K562 (cell line): Measurements from ENCODE around the gene TTC28. TPM values are rescaled to one million over a fixed set of nuclear protein-coding genes. Genes with fewer than 3 reads are reported as not detected.

Experiments used
- ATAC-seq: fragments of 200-7000 bp; cut with Tn5 transposase; 3 replicates; pipeline ENCODE4 v1.9.1; 2020; ENCODE audit warnings: moderate library complexity
- BruUV-seq: library from RNA; stranded (reverse); fragments of 400-500 nt; replicated peaks from 2 replicates; lab custom pipeline; 2021; lab: Mats Ljungman, UMichigan
- CTCF ChIA-PET: fragments of 300-600 bp; formaldehyde crosslinking; extraction: SDS; loops from one replicate; lab custom pipeline; 2021; ENCODE audit warnings: low intra/inter-chr PET ratio; lab: Yijun Ruan, JAX
- POLR2A ChIA-PET: fragments of 300-600, 350-650 bp; sonication (Branson Sonifier 250); formaldehyde crosslinking; extraction: SDS; loops from one replicate; lab custom pipeline; 2021; ENCODE audit warnings: antibody characterized with exemption, inconsistent platforms; lab: Yijun Ruan, JAX
- DNase-seq, 4 experiments: peaks; one replicate each; pipeline versions ENCODE4 v3.0.0 to v3.0.0-alpha.2; 2011 to 2018; ENCODE audit warnings: low spot score in 3 of 4, mixed read lengths in 3 of 4; ENCODE audit errors: extremely low read depth in 1 of 4
- FAIRE-seq: peaks from 2 replicates; lab custom pipeline; 2011; peaks lifted over from hg19 to GRCh38; lab: Jason Lieb, UNC
- H2AFZ ChIP-seq: 2 replicates; pipeline ENCODE4 v1.6.0; 2011; ENCODE audit warnings: low read depth, low read length, control low read depth, inconsistent platforms
- H3K27ac ChIP-seq: fragments of 200-600 bp; 3 replicates; pipeline ENCODE4 v1.8.0; 2011; ENCODE audit warnings: low read depth, mild to moderate bottlenecking, control low read depth, inconsistent platforms, low read length, moderate library complexity, mixed read lengths; ENCODE audit errors: extremely low read depth
- H3K27me3 ChIP-seq, 2 experiments: fragments of 300-600 bp in 1 of 2; 2 replicates in 1 of 2; 3 replicates in 1 of 2; pipeline versions ENCODE4 v1.6.0 to v1.8.0; 2011; ENCODE audit warnings: inconsistent platforms in 2 of 2, low read length in 2 of 2, mild to moderate bottlenecking in 1 of 2, mixed read lengths in 1 of 2, moderate library complexity in 1 of 2; ENCODE audit not compliant: control insufficient read depth in 2 of 2, insufficient read depth in 2 of 2
- H3K36me3 ChIP-seq: fragments of 300-600 bp; 3 replicates; pipeline ENCODE4 v1.8.0; 2011; ENCODE audit warnings: mild to moderate bottlenecking, low read length, inconsistent platforms; ENCODE audit not compliant: control insufficient read depth, insufficient read depth
- H3K4me1 ChIP-seq, 2 experiments: fragments of 200-600 bp in 1 of 2; replicated peaks in 1 of 2; 2 replicates in 1 of 2; 3 replicates in 1 of 2; pipeline versions ENCODE4 v1.5.1 to v1.8.0; 2011; ENCODE audit warnings: inconsistent platforms in 2 of 2, low read length in 2 of 2, mild to moderate bottlenecking in 1 of 2, mixed read lengths in 1 of 2, moderate library complexity in 1 of 2; ENCODE audit not compliant: control insufficient read depth in 2 of 2, insufficient read depth in 2 of 2
- H3K4me2 ChIP-seq: 2 replicates; pipeline ENCODE4 v1.6.1; 2011; ENCODE audit warnings: low read length, control low read depth, inconsistent platforms, mixed read lengths; ENCODE audit not compliant: insufficient read depth
- H3K4me3 ChIP-seq: fragments of 200-600 bp; sonication (generic), shearing (Covaris generic); 2 replicates; pipeline ENCODE4 v1.5.1; 2016; ENCODE audit warnings: control low read depth, inconsistent platforms
- H3K79me2 ChIP-seq: fragments of 200-600 bp; 3 replicates; pipeline ENCODE4 v1.8.0; 2011; ENCODE audit warnings: low read length, inconsistent platforms; ENCODE audit not compliant: control insufficient read depth, insufficient read depth
- H3K9ac ChIP-seq, 2 experiments: 2 replicates each; pipeline versions ENCODE4 v1.6.0 to v1.6.1; 2011; ENCODE audit warnings: low read depth in 2 of 2, low read length in 2 of 2, control low read depth in 1 of 2, inconsistent platforms in 1 of 2, mild to moderate bottlenecking in 1 of 2, mixed read lengths in 1 of 2; ENCODE audit not compliant: insufficient read depth in 1 of 2
- H3K9me1 ChIP-seq: one replicate; pipeline ENCODE4 v1.6.0; 2011; ENCODE audit warnings: inconsistent platforms, mild to moderate bottlenecking, low read length, moderate library complexity; ENCODE audit not compliant: control insufficient read depth, insufficient read depth
- H3K9me3 ChIP-seq: replicated peaks from 2 replicates; pipeline ENCODE4 v1.5.1; 2011; ENCODE audit warnings: low read depth, low read length, inconsistent platforms; ENCODE audit not compliant: control insufficient read depth, insufficient read depth
- H4K20me1 ChIP-seq: replicated peaks from 2 replicates; pipeline ENCODE4 v1.6.1; 2011; ENCODE audit warnings: low read length, inconsistent platforms, mixed read lengths; ENCODE audit not compliant: control insufficient read depth, insufficient read depth
- ATF1 ChIP-seq, 2 experiments: fragments of 450-650 bp in 1 of 2; IDR thresholded peaks; 2 replicates each; pipeline ENCODE4 v1.6.1; 2016; ENCODE audit warnings: missing compliant biosample characterization in 1 of 2, missing genetic modification characterization in 1 of 2
- MAZ ChIP-seq, 2 experiments: fragments of 450-650 bp in 1 of 2; sonication (generic) in 1 of 2; formaldehyde crosslinking; IDR thresholded peaks in 1 of 2; conservative IDR thresholded peaks in 1 of 2; 2 replicates each; pipeline versions ENCODE4 v1.4.0 to v1.5.0; 2020; ENCODE audit warnings: mild to moderate bottlenecking in 1 of 2, missing genetic modification reagents in 1 of 2
- MGA ChIP-seq: fragments of 450-650 bp; IDR thresholded peaks from 2 replicates; pipeline ENCODE4 v1.6.1; 2016; ENCODE audit warnings: mild to moderate bottlenecking, moderate library complexity
- POLR2G ChIP-seq: fragments of 200-400 bp; formaldehyde crosslinking; IDR thresholded peaks from 2 replicates; pipeline ENCODE4 v1.6.1; 2017; ENCODE audit warnings: low read depth, mild to moderate bottlenecking, antibody characterized with exemption, low read length, moderate library complexity
- SMAD4 ChIP-seq: fragments of 250-450 bp; sonication (Bioruptor Pico); conservative IDR thresholded peaks from 2 replicates; pipeline ENCODE4 v1.8.0; 2021; ENCODE audit warnings: inconsistent platforms, mild to moderate bottlenecking, moderate library complexity
- ZFX ChIP-seq: sonication (generic); formaldehyde crosslinking; IDR thresholded peaks from 2 replicates; pipeline ENCODE4 v1.8.0; 2022; ENCODE audit warnings: mild to moderate bottlenecking, missing genetic modification reagents, moderate library complexity
- ZNF197 ChIP-seq: fragments of 200-800 bp; sonication (Bioruptor generic); IDR thresholded peaks from 2 replicates; pipeline ENCODE4 v1.6.1; 2016; ENCODE audit warnings: low read depth, missing genetic modification characterization, missing compliant biosample characterization
- WGBS: fragments of 100-300 bp; shearing (Covaris generic); methylation state at CpG from one replicate; pipeline ENCODE4 v1.1.6; 2016; ENCODE audit warnings: low coverage, mixed read lengths; ENCODE audit not compliant: insufficient coverage; ENCODE audit errors: missing lambda C conversion rate; 5-methylcytosine and 5-hydroxymethylcytosine counted together
- in situ Hi-C: fragments of 300-500 bp; cut with MboI; formaldehyde crosslinking; loops from 4 replicates; pipeline ENCODE4 v1.15.0; 2018; ENCODE audit warnings: inconsistent platforms, mixed read lengths
- intact Hi-C: fragments of 100-400 bp; cut with micrococcal nuclease; formaldehyde crosslinking; loops from 2 replicates; pipeline ENCODE4 v1.14.2; 2022
- polyA plus RNA-seq, 8 experiments: library from polyadenylated mRNA; depleted of rRNA in 4 of 8; stranded (reverse) in 5 of 8; unstranded in 3 of 8; fragments of >200 nt; fragmentation: Nextera tagmentation in 2 of 8; fragmentation: Illumina TruSeq in 1 of 8; extraction: Ambion mirVana in 2 of 8; extraction: Trizol in 1 of 8; gene quantifications; 2 replicates each; pipeline versions ENCODE4 v1.2.1 to v1.2.3, GENCODE V29; 2011 to 2014; ENCODE audit warnings: inconsistent platforms in 1 of 8, missing spikeins in 1 of 8
- total RNA-seq, 7 experiments: library from RNA; depleted of rRNA in 6 of 7; stranded (reverse); fragments of >200 nt in 6 of 7; fragmentation: Illumina TruSeq in 2 of 7; extraction: Trizol in 2 of 7; gene quantifications; 2 replicates each; pipeline versions ENCODE4 v1.2.1 to v1.2.3, GENCODE V29; 2011 to 2021; ENCODE audit warnings: low replicate concordance in 1 of 7
- TF ChIP-seq, protein P1 (sequence below): sonication (generic); formaldehyde crosslinking; IDR thresholded peaks from 2 replicates; pipeline ENCODE4 v1.8.0; 2023; ENCODE audit warnings: mild to moderate bottlenecking, missing genetic modification reagents

TTC28 gene
- total and polyA plus RNA-seq, 9 of the 15 experiments (the other 6 are each of a cell fraction or from before 2014, with no cell fraction given): 0.22 to 10.7 (median 3.1) TPM

GRCh38 chr22:28442264-28442710 is 237.4 kb downstream of the TTC28 start:
- H3K27me3 ChIP-seq: no peaks in the 10 kb centered on the region
- BruUV-seq: no TSS peak
- CTCF ChIA-PET: interaction anchor here (0.6 to 1.2 kb wide), 5 partner anchors 189 to 557 kb away, joined by 3 to 4 read pairs (median 3); no protein-coding TSS in a partner anchor
- intact Hi-C loops: loop anchor here (2.0 to 10.0 kb wide), 4 partner anchors 150 to 417 kb away; no protein-coding TSS in a partner anchor
- peak overlapping the region; percentile 54 to 90; a peak in 3 of 4 replicates for H3K9ac ChIP-seq
- no peaks in the 10 kb centered on the region for H4K20me1 ChIP-seq
- peak; percentile 99 for ATAC-seq
- no peaks in the 10 kb centered on the region for H3K9me3 ChIP-seq
- POLR2A ChIA-PET: interaction anchor here (0.6 to 0.8 kb wide), 3 partner anchors 125 to 460 kb away, joined by 3 to 4 read pairs (median 3); no protein-coding TSS in a partner anchor
- WGBS: 9% methylated on average over 11 of the region's 23 CpGs
- H3K9me1 ChIP-seq: no peaks in the 10 kb centered on the region
- H3K4me3 ChIP-seq: peak overlapping the region; percentile 30
- H3K79me2 ChIP-seq: no peaks in the 10 kb centered on the region; the same call in 1 of the 3 replicates
- H3K27ac ChIP-seq: peak overlapping the region; percentile 48; the same call in 2 of the 3 replicates
- H3K4me1 ChIP-seq: peaks cover 0 to 12% of the 10 kb centered on the region in 2 experiments; a peak in 3 of 5 replicates
- H3K4me2 ChIP-seq: peak overlapping the region; percentile 69
- FAIRE-seq: peak; percentile 65
- peak overlapping the region; percentile 81 for H2AFZ ChIP-seq
- in situ Hi-C loops: loop anchor here (10.0 kb wide), 1 partner anchor 417 kb away; no protein-coding TSS in a partner anchor
- DNase-seq: peak; percentile 69 to 87 (median 77)
- no peaks in the 10 kb centered on the region for H3K36me3 ChIP-seq
- 0 out of 2 replicates have a peak, but pooled peaks have one; percentile 31 for TF ChIP-seq ZNF197
- TF ChIP-seq ZFX (CRISPR knock-in tag): peak; percentile 88
- TF ChIP-seq SMAD4 (CRISPR knock-in tag): peak; percentile 71
- TF ChIP-seq MGA: peak; percentile 82
- peak in 1 of 2 experiments; percentile 53; a peak in 3 of 4 replicates for TF ChIP-seq MAZ (CRISPR knock-in tag; conservative IDR thresholded peaks at IDR 0.05 in 1 of 2, IDR thresholded peaks at IDR 0.05 in 1 of 2)
- no peak for TF ChIP-seq ATF1 (CRISPR knock-in tag; IDR thresholded peaks at IDR 0.05)
- 0 out of 2 replicates have a peak, but pooled peaks have one; percentile 10 for TF ChIP-seq ATF1 (tag; IDR thresholded peaks at IDR 0.05)
- TF ChIP-seq, protein P1, sequence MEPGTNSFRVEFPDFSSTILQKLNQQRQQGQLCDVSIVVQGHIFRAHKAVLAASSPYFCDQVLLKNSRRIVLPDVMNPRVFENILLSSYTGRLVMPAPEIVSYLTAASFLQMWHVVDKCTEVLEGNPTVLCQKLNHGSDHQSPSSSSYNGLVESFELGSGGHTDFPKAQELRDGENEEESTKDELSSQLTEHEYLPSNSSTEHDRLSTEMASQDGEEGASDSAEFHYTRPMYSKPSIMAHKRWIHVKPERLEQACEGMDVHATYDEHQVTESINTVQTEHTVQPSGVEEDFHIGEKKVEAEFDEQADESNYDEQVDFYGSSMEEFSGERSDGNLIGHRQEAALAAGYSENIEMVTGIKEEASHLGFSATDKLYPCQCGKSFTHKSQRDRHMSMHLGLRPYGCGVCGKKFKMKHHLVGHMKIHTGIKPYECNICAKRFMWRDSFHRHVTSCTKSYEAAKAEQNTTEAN (CRISPR knock-in tag): no peak
- TF ChIP-seq POLR2G: peak; percentile 72
